ENCODE measurements around the gene NANOS2.

The NANOS2 gene

GRCh38 chr19:45883881-45884681, 30.5 kb downstream of the NANOS2 start:
- Histone ChIP-seq H3K9me2 (replicated peaks; ENCODE audit: control insufficient read depth, low read length) (no peaks in the 10 kb centered on the region), H3K4me1 (ENCODE audit: control insufficient read depth, low read length) (peaks cover 31% of the 10 kb centered on the region), H3F3A (ENCODE audit: control insufficient read depth, insufficient read depth) (peaks cover 4% of the 10 kb centered on the region; the same call in 1 of the 2 replicates), H3K79me2 (ENCODE audit: control insufficient read depth, low read length) (peaks cover 32% of the 10 kb centered on the region), H3K4me2 (ENCODE audit: low read length) (peak overlapping the region; percentile 97), H3K4me3 (ENCODE audit: low read length) (peak overlapping the region; percentile 82; the same call in 1 of the 2 replicates), H3K36me3 (ENCODE audit: control insufficient read depth, low read length) (peaks cover 29% of the 10 kb centered on the region), H3K27me3 (ENCODE audit: control insufficient read depth, low read length) (no peaks in the 10 kb centered on the region), H3K27ac (ENCODE audit: low read depth, low read length) (no peak overlapping the region), H4K20me1 (ENCODE audit: control insufficient read depth, insufficient read depth, low read depth, low read length) (peaks cover 20% of the 10 kb centered on the region; the same call in 1 of the 2 replicates), H3K9me3 (ENCODE audit: control insufficient read depth, insufficient read depth, low read length) (no peaks in the 10 kb centered on the region)
- no peak for TF ChIP-seq EZH2phosphoT487 (IDR thresholded peaks at IDR 0.05; ENCODE audit: borderline replicate concordance, low read length)
- TF ChIP-seq CTCF (IDR thresholded peaks at IDR 0.05; ENCODE audit: low read depth, low read length, poor library complexity, severe bottlenecking): no peak

GRCh38 chr19:45883586-45883880, 31.0 kb downstream of the NANOS2 start:
- peaks cover 20% of the 10 kb centered on the region; the same call in 1 of the 2 replicates for H4K20me1 ChIP-seq (ENCODE audit: control insufficient read depth, insufficient read depth, low read depth, low read length)
- peaks cover 29% of the 10 kb centered on the region for H3K36me3 ChIP-seq (ENCODE audit: control insufficient read depth, low read length)
- H3K4me1 ChIP-seq (ENCODE audit: control insufficient read depth, low read length): peaks cover 31% of the 10 kb centered on the region
- H3K9me2 ChIP-seq (replicated peaks; ENCODE audit: control insufficient read depth, low read length): no peaks in the 10 kb centered on the region
- H3K4me3 ChIP-seq (ENCODE audit: low read length): peak overlapping the region; percentile 35; the same call in 1 of the 2 replicates
- peak overlapping the region; percentile 97 for H3K4me2 ChIP-seq (ENCODE audit: low read length)
- TF ChIP-seq CTCF (IDR thresholded peaks at IDR 0.05; ENCODE audit: low read depth, low read length, poor library complexity, severe bottlenecking): no peak
- no peak for TF ChIP-seq EZH2phosphoT487 (IDR thresholded peaks at IDR 0.05; ENCODE audit: borderline replicate concordance, low read length)
- peaks cover 32% of the 10 kb centered on the region for H3K79me2 ChIP-seq (ENCODE audit: control insufficient read depth, low read length)
- no peak overlapping the region for H3K27ac ChIP-seq (ENCODE audit: low read depth, low read length)
- H3K9me3 ChIP-seq (ENCODE audit: control insufficient read depth, insufficient read depth, low read length): no peaks in the 10 kb centered on the region
- no peaks in the 10 kb centered on the region for H3K27me3 ChIP-seq (ENCODE audit: control insufficient read depth, low read length)
- peaks cover 4% of the 10 kb centered on the region; the same call in 1 of the 2 replicates for H3F3A ChIP-seq (ENCODE audit: control insufficient read depth, insufficient read depth)

- H3K9me2 ChIP-seq (replicated peaks; ENCODE audit: control insufficient read depth, low read length): no peaks in the 10 kb centered on the region
- H3K27me3 ChIP-seq (ENCODE audit: control insufficient read depth, low read length): peaks cover 2% of the 10 kb centered on the region; the same call in 1 of the 2 replicates
- H3K4me3 ChIP-seq (ENCODE audit: low read length): peak overlapping the region; percentile 56
- peaks cover 31% of the 10 kb centered on the region for H3K4me1 ChIP-seq (ENCODE audit: control insufficient read depth, low read length)
- peaks cover 20% of the 10 kb centered on the region; the same call in 1 of the 2 replicates for H4K20me1 ChIP-seq (ENCODE audit: control insufficient read depth, insufficient read depth, low read depth, low read length)
- no peak overlapping the region for H3K27ac ChIP-seq (ENCODE audit: low read depth, low read length)
- peak overlapping the region; percentile 64 for H3K4me2 ChIP-seq (ENCODE audit: low read length)
- H3K36me3 ChIP-seq (ENCODE audit: control insufficient read depth, low read length): peaks cover 29% of the 10 kb centered on the region
- peak; percentile 99 for TF ChIP-seq CTCF (IDR thresholded peaks at IDR 0.05; ENCODE audit: low read depth, low read length, poor library complexity, severe bottlenecking)
- no peak for TF ChIP-seq EZH2phosphoT487 (IDR thresholded peaks at IDR 0.05; ENCODE audit: borderline replicate concordance, low read length)
- peaks cover 32% of the 10 kb centered on the region for H3K79me2 ChIP-seq (ENCODE audit: control insufficient read depth, low read length)
- H3K9me3 ChIP-seq (ENCODE audit: control insufficient read depth, insufficient read depth, low read length): no peaks in the 10 kb centered on the region
- H3F3A ChIP-seq (ENCODE audit: control insufficient read depth, insufficient read depth): peaks cover 4% of the 10 kb centered on the region; the same call in 1 of the 2 replicates
Measured at GRCh38 chr19:45882652-45883585, 31.7 kb downstream of the NANOS2 start.

Measured in DOHH2 (cell line).